Measurements from ENCODE around the gene CLEC14A. TPM values are rescaled to one million over a fixed set of nuclear protein-coding genes. Genes with fewer than 3 reads are reported as not detected.
A peak's percentile ranks its signal among the peaks of the same experiment; 100 is the strongest.

Gene CLEC14A
- total RNA-seq, 3 donors from 2014 or later = 4.3 to 10.5 (median 9.1) TPM

GRCh38 chr14:38212111-38212510 lies 43.8 kb downstream of the CLEC14A start:
- H3K4me3 ChIP-seq = no peak overlapping the region
- intact Hi-C loops (cut with DNase I, micrococcal nuclease) = no loop called here
- DNase-seq (no peak), ATAC-seq (no peak)
- no peaks in the 10 kb centered on the region for H3K36me3 ChIP-seq (ENCODE audit: low read depth)
- no peak for TF ChIP-seq CTCF (IDR thresholded peaks at IDR 0.05)
- no peaks in the 10 kb centered on the region for H3K9me3 ChIP-seq
- H3K4me1 ChIP-seq (ENCODE audit: low read depth) = peaks cover 8% of the 10 kb centered on the region

- no peak for TF ChIP-seq CTCF (IDR thresholded peaks at IDR 0.05)
- no peaks in the 10 kb centered on the region for H3K9me3 ChIP-seq
- H3K4me3 ChIP-seq = no peak overlapping the region
- intact Hi-C loops (cut with DNase I, micrococcal nuclease) = no loop called here
- ATAC-seq = no peak
- peaks cover 8% of the 10 kb centered on the region for H3K4me1 ChIP-seq (ENCODE audit: low read depth)
- no peaks in the 10 kb centered on the region for H3K36me3 ChIP-seq (ENCODE audit: low read depth)
- peak in 1 of 3 donors; percentile 24 for DNase-seq
Measured at GRCh38 chr14:38211255-38211735, 44.6 kb downstream of the CLEC14A start.

- DNase-seq = peak in 2 of 3 donors; percentile 23 to 26
- intact Hi-C loops (cut with DNase I, micrococcal nuclease) = no loop called here
- H3K4me1 ChIP-seq (ENCODE audit: low read depth) = peaks cover 8% of the 10 kb centered on the region
- H3K9me3 ChIP-seq = no peaks in the 10 kb centered on the region
- no peak for TF ChIP-seq CTCF (IDR thresholded peaks at IDR 0.05)
- no peak overlapping the region for H3K4me3 ChIP-seq
- H3K36me3 ChIP-seq (ENCODE audit: low read depth) = no peaks in the 10 kb centered on the region
- ATAC-seq = no peak
Measured at GRCh38 chr14:38210587-38211216, 45.2 kb downstream of the CLEC14A start.

- peak overlapping the region; percentile 28 for H3K4me3 ChIP-seq
Measured at GRCh38 chr14:38209572-38210557, 46.0 kb downstream of the CLEC14A start.

More at GRCh38 chr14:38209572-38210557, 46.0 kb downstream of the CLEC14A start:
- DNase-seq (peak; percentile 19 to 47 (median 33)), ATAC-seq (no peak)
- H3K4me1 ChIP-seq (ENCODE audit: low read depth) = peaks cover 8% of the 10 kb centered on the region
- H3K9me3 ChIP-seq = no peaks in the 10 kb centered on the region
- no peaks in the 10 kb centered on the region for H3K36me3 ChIP-seq (ENCODE audit: low read depth)
- intact Hi-C loops (cut with DNase I, micrococcal nuclease) = no loop called here
- no peak for TF ChIP-seq CTCF (IDR thresholded peaks at IDR 0.05)

Data from mucosa of descending colon (tissue), 3 donors.